Activated CD8-positive, alpha-beta T cell treated with anti-CD3 and anti-CD28 coated beads for 36 hours (primary cell): Measurements from ENCODE around the gene PRXL2A. TPM values are rescaled to one million over a fixed set of nuclear protein-coding genes. Genes with fewer than 3 reads are reported as not detected.

ENCODE experiments used
- ATAC-seq: fragments of 200-7000 bp; cut with Tn5 transposase; one replicate; pipeline ENCODE4 v1.10.0; 2021; ENCODE audit warnings: mild to moderate bottlenecking, moderate library complexity
- CTCF ChIA-PET: fragments of 350-600 bp; sonication (Branson Sonifier 250); formaldehyde crosslinking; loops from one replicate; lab custom pipeline; 2021; ENCODE audit warnings: antibody characterized with exemption; lab: Charles Lee
- POLR2A ChIA-PET: fragments of 350-600 bp; sonication (Branson Sonifier 250); formaldehyde crosslinking; loops from one replicate; lab custom pipeline; 2021; ENCODE audit warnings: antibody characterized with exemption; lab: Charles Lee
- DNase-seq: peaks from one replicate; pipeline ENCODE4 v3.0.0-alpha.2; 2020
- H3K27ac Mint-ChIP-seq: one replicate; pipeline ENCODE4 v1.8.0; 2021; ENCODE audit warnings: mild to moderate bottlenecking, mixed read lengths
- H3K27me3 Mint-ChIP-seq: one replicate; pipeline ENCODE4 v1.8.0; 2021; ENCODE audit warnings: mixed read lengths
- H3K36me3 Mint-ChIP-seq: one replicate; pipeline ENCODE4 v1.8.0; 2021; ENCODE audit warnings: low read depth, mixed read lengths
- H3K4me1 Mint-ChIP-seq: one replicate; pipeline ENCODE4 v1.8.0; 2021; ENCODE audit warnings: low read depth, mixed read lengths
- H3K4me3 Mint-ChIP-seq: one replicate; pipeline ENCODE4 v1.8.0; 2021; ENCODE audit warnings: mild to moderate bottlenecking, moderate library complexity, mixed read lengths
- H3K9me3 Mint-ChIP-seq: one replicate; pipeline ENCODE4 v1.8.0; 2021; ENCODE audit warnings: mixed read lengths
- CTCF ChIP-seq: fragments of 200-600 bp; IDR thresholded peaks from one replicate; pipeline ENCODE4 v1.8.0; 2022; ENCODE audit warnings: antibody characterized with exemption, mild to moderate bottlenecking
- intact Hi-C: fragments of 100-400 bp; cut with micrococcal nuclease; formaldehyde crosslinking; loops from one replicate; pipeline ENCODE4 v1.10.0; 2022
- total RNA-seq, 2 experiments: library from RNA; stranded (reverse); gene quantifications; one replicate each; pipeline ENCODE4 v1.2.3, GENCODE V29; 2021

The PRXL2A gene
- total RNA-seq, 2 experiments from 2014 or later = 21.0 to 22.7 TPM

- H3K36me3 Mint-ChIP-seq = peaks cover 31% of the 10 kb centered on the region
- H3K27ac Mint-ChIP-seq = peak overlapping the region; percentile 95
- intact Hi-C loops = no loop called here
- H3K9me3 Mint-ChIP-seq = no peaks in the 10 kb centered on the region
- TF ChIP-seq CTCF = no peak
- H3K4me1 Mint-ChIP-seq = peaks cover 91% of the 10 kb centered on the region
- peak overlapping the region; percentile 86 for H3K4me3 Mint-ChIP-seq
- DNase-seq (no peak), ATAC-seq (no peak)
- ChIA-PET CTCF (interaction anchor here (1.2 to 37.8 kb wide), 6 partner anchors 11 to 82 kb away, joined by 3 to 1114 read pairs (median 16); no protein-coding TSS in a partner anchor), POLR2A (interaction anchor here (0.8 to 7.5 kb wide), 6 partner anchors 11 to 65 kb away, joined by 3 to 70 read pairs (median 4); no protein-coding TSS in a partner anchor)
- H3K27me3 Mint-ChIP-seq = no peaks in the 10 kb centered on the region
Measured at GRCh38 chr10:80460399-80461207, 52.3 kb downstream of the PRXL2A start.

GRCh38 chr10:80461208-80462183 lies 53.1 kb downstream of the PRXL2A start:
- ChIA-PET POLR2A (interaction anchor here (4.4 to 16.7 kb wide), 3 partner anchors 10 to 37 kb away, joined by 24 to 223 read pairs (median 70); no protein-coding TSS in a partner anchor), CTCF (interaction anchor here (1.2 to 37.8 kb wide), 6 partner anchors 10 to 83 kb away, joined by 3 to 1114 read pairs (median 16); no protein-coding TSS in a partner anchor)
- Mint-ChIP-seq H3K9me3 (no peaks in the 10 kb centered on the region), H3K4me1 (peaks cover 93% of the 10 kb centered on the region), H3K36me3 (peaks cover 24% of the 10 kb centered on the region), H3K4me3 (peak overlapping the region; percentile 86), H3K27ac (peak overlapping the region; percentile 95), H3K27me3 (no peaks in the 10 kb centered on the region)
- intact Hi-C loops = no loop called here
- TF ChIP-seq CTCF = no peak
- DNase-seq (no peak), ATAC-seq (no peak)

GRCh38 chr10:80462299-80462980 lies 54.1 kb downstream of the PRXL2A start:
- CTCF ChIA-PET = interaction anchor here (0.6 to 37.8 kb wide), 5 partner anchors 9 to 44 kb away, joined by 3 to 1114 read pairs (median 29); no protein-coding TSS in a partner anchor
- Mint-ChIP-seq H3K9me3 (no peaks in the 10 kb centered on the region), H3K27me3 (no peaks in the 10 kb centered on the region), H3K4me3 (no peak overlapping the region), H3K36me3 (peaks cover 24% of the 10 kb centered on the region), H3K4me1 (peaks cover 98% of the 10 kb centered on the region), H3K27ac (peak overlapping the region; percentile 95)
- no peak for DNase-seq
- ATAC-seq = no peak
- POLR2A ChIA-PET = interaction anchor here (0.9 to 16.7 kb wide), 4 partner anchors 9 to 36 kb away, joined by 4 to 223 read pairs (median 47); no protein-coding TSS in a partner anchor
- no peak for TF ChIP-seq CTCF
- intact Hi-C loops = no loop called here

- CTCF ChIA-PET = interaction anchor here (1.8 to 37.8 kb wide), 4 partner anchors 8 to 44 kb away, joined by 3 to 1114 read pairs (median 50); no protein-coding TSS in a partner anchor
- no peak for TF ChIP-seq CTCF
- Mint-ChIP-seq H3K27ac (peak overlapping the region; percentile 97), H3K4me1 (peaks cover 96% of the 10 kb centered on the region), H3K36me3 (peaks cover 23% of the 10 kb centered on the region), H3K9me3 (no peaks in the 10 kb centered on the region), H3K4me3 (peak overlapping the region; percentile 71), H3K27me3 (no peaks in the 10 kb centered on the region)
- intact Hi-C loops = no loop called here
- ATAC-seq = peak; percentile 34
- DNase-seq = peak; percentile 32
- POLR2A ChIA-PET = interaction anchor here (0.8 to 16.7 kb wide), 8 partner anchors 8 to 259 kb away, joined by 3 to 223 read pairs (median 10); no protein-coding TSS in a partner anchor
Measured at GRCh38 chr10:80462981-80463741, 54.8 kb downstream of the PRXL2A start.
